NCI-H69 (cell line): ENCODE data around the gene JOSD1.
A peak's percentile ranks its signal among the peaks of the same experiment; 100 is the strongest.
"Not testable (repeated sequence)": the region's sequence is repeated elsewhere in the genome, so short reads cannot be mapped to it uniquely, and the experiment has no call there.

Experiments
- DNase-seq: peaks from one replicate; lab custom pipeline; 2025; lab: John Stamatoyannopoulos, UW

The JOSD1 gene

GRCh38 chr22:38684895-38685294 is 15.8 kb downstream of the JOSD1 start:
- no peak for DNase-seq

GRCh38 chr22:38681582-38682335 is 19.0 kb downstream of the JOSD1 start, which contains the start of gene TOMM22:
TSS of gene TOMM22 (plus strand) at chr22:38681957. CDS start at chr22:38681979, 22 bp downstream.
- peak; percentile 95 for DNase-seq

- DNase-seq, result no peak
These were observed 24.9 kb downstream of the JOSD1 start for GRCh38 chr22:38675833-38676232.

DNA sequence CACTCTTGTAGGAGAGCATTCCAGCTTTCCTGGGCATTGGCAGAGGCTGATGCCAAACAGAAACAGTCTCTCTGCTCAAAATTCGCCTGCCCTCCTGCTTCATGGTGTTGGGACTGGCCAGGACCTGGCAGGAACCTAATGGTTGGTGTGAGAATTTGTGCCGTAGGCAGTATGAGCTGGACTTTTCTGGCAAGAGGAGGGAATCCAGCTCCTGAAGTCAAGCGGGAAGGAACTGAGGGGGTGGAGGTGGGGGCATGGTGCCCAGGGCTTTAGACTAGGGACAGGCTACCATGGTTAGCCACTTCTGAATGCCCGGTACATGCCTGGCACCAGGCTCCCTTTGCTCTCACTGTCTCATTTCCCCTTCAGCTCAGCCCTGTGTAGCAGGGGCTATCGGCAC is 25.9 kb downstream of the JOSD1 start:
- DNase-seq, result no peak

GRCh38 chr22:38657045-38657909 is 43.5 kb downstream of the JOSD1 start:
- peak; percentile 74 for DNase-seq

DNA sequence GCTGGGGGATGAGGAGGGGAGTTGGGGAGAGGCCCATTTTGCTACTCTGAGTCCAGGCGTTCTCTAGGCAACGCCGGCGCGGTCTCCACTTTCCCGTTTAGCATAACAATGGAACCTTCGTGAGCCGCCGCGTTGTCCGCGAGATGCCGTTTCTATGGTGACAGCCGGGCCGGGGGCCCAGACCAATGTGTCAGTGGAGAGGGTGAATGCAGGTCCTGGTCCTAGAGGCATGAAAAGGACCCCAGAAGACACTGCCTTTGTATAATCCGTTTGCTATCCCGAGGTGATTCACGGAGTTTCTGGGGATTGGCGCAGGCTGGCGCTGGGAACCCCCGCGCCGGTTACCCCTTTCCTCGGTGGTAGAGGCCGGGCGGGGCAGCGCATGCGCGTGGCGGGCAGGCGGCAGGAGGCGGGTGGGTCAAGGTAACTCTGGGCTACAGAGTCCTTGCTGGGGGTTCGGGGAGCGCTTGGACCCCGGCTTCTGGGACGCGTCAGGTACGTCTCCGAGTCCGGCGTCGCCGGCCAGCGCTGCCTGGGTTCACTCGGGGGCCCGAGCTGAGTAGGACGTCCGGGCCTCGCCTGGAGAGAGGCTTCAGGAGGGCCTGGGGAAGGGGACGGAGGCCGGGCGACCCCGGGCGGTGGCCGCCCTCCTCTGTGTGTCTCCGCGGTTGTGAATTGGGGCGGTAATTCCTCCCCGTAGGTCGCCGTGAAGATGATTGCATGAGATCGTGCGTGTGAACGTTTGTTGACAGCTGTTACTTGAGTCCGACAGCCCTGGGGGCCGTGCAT is 44.3 kb downstream of the JOSD1 start, which contains the start of the genes CBY1 and FAM227A:
Gene CBY1, plus strand, starts transcription at position 383 of the 789 bp plus-strand sequence. CDS start 11,417 bp downstream, outside the sequence.
Gene FAM227A, minus strand, starts transcription at position 137 of the 789 bp plus-strand sequence. CDS start 6,224 bp downstream, outside the sequence.
- DNase-seq, result peak; percentile 98

DNA sequence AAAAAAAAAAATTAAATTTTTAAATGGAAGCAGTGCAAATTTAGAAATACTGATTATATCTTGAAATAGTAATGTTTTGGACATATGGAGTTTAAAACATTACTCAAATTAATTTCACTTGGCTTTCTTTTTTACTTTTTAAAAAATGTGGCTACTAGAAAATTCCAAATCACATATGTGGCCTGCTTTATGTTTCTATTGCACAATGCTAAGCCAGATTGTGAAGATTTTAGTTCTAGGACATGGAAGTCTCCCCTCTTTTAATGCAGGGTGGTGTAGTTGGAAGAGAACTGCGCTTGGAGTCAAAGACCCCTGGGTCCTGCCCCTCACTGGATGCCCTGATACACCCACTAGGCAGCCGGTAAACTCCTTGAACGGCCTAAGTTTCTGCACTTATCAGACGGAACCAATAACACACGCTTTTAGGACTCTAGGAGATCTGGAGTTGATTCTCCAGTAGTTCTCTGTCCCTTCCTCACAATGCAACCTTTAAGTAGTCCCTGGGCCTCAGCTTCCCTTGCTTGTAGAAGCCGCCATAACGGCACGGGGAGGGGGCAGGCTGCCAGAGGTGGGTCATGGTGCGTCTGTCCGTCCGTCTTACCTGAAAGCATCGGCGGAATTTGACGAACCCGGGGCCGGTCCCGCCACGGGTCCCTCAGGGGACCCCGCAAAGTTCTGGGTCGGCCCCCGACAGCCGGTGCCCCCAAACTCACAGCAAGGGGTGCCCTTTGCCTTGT is 45.1 kb downstream of the JOSD1 start:
- DNase-seq, result peak; percentile 79

GRCh38 chr22:38653741-38654140 is 47.0 kb downstream of the JOSD1 start:
- no peak for DNase-seq

- peak; percentile 14 for DNase-seq
These were observed 47.9 kb downstream of the JOSD1 start for GRCh38 chr22:38652859-38653258.

DNA sequence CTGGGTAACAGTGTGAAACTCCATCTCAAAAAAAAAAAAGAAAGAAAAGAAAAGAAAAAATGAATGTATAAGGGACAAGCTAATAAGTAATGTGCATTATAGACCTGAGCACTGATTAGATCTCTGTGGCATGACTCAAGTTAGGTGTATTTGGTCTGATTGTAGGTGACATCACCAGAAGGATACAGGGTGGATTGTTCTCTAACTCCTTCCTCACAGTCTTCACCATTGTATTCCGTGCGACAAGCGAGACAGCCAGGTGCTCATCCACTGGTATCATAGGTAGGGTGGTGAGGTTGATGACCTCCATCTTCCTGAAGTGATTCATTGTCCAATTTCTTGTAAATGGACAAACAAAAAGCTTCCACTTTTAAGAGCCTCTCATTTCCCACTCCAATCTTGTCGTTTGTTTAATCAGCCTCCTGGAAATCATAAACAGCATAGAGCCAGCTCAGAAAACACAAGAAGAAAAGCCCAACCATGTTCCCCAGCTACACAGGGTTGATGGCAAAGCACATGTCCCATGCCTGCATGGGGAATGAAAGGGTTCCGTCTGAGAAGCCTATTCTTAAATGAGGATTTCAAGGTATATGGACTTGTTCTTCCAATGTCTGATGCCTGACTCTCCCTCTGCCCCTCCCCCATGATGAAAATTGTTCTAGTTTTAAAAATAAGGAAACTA is 50.8 kb downstream of the JOSD1 start:
- no peak for DNase-seq

DNA sequence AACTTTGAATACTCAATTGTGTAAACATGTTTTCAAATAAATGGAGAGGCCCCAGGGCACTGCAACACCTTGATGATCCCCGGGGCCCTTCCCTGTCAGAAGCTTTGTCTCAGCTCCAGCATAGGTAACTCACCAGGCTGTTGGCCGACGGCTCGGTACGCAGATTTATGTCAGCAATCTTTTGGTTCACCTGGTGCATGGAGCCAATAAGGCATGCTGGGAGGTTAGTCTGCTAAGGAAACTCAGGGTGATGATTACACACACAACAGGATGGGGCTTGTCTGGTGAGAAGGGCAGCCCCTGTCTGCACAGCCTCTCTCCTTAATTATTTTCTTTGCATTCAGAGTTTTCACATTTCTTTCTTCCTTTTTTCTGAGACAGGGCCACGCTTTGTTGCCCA is 55.3 kb downstream of the JOSD1 start:
- no peak for DNase-seq

- not testable (repeated sequence) for DNase-seq
These were observed 56.5 kb downstream of the JOSD1 start for GRCh38 chr22:38644245-38644644.

GRCh38 chr22:38641476-38642040 is 59.2 kb downstream of the JOSD1 start:
- DNase-seq, result no peak

DNA sequence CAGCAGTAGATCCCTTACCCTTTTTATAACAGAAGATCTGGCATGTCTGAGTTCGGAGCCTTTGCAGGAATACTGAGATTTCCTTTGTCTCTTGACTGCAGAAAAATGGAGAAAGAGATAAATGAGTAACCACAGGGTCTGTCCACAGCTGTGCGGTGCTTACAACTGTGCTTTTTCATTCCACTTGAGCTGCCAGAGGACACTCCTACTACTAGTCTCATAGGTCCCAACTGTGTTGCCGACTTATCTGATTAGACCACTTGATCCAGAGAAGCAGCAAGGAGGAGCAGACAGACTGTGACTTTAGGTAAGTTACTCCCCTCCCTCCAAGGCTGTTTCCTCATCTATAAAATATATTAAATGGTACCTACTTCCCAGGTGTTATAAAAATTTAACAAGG is 62.0 kb downstream of the JOSD1 start:
- DNase-seq, result no peak

DNA sequence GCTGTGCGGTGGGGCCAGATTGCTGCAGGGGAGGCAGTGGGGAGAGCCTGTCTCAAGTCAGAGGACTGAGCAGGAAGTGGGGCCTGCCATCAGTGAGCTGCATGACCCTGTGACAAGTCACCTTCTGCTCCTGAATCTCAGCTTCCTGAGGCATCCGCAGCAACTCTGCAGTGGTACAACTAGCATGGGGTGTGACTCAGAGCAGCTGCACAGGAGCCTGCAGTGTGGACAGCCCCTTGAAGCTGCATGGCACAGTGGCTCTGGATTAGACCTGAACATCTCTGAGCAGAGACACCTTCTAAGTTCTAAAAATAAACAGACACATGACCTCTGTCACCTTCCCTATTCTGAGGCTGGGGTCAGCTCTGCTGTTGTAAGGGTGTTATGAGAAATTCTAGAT is 62.5 kb downstream of the JOSD1 start:
- no peak for DNase-seq
